Measurements from ENCODE around the gene TTC33. TPM values are rescaled to one million over a fixed set of nuclear protein-coding genes. Genes with fewer than 3 reads are reported as not detected.

The TTC33 gene
- polyA plus RNA-seq, 1 donor from 2014 or later = 73.5 TPM

DNA sequence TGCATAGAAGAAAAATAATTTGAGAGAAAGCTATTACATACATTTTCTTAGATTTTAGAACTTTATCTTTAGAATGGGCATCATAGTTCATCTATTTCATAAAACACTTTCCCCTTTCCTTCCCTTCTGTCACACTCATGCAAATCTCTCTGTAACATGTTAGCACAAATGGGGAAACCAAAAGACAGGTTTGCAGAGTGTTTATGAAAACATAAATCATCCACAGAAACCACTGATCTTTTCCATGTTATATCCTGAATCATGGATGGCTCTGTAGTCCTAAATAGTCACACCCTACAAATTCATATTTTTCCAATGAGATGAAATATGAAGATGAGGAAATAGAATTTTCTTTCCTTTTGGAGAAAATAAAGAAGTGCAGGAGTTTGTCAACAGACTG, 198.9 kb downstream of the TTC33 start:
- Histone ChIP-seq H3K36me3 (ENCODE audit: insufficient read depth, low read length) (no peaks in the 10 kb centered on the region), H3K9me3 (ENCODE audit: low read length) (peaks cover 3% of the 10 kb centered on the region), H2AFZ (ENCODE audit: low read depth, low read length) (no peak overlapping the region), H3K9me2 (ENCODE audit: insufficient read depth, low read length) (no peaks in the 10 kb centered on the region), H3K27me3 (ENCODE audit: insufficient read depth, low read depth, low read length) (no peaks in the 10 kb centered on the region), H4K20me1 (ENCODE audit: insufficient read depth) (no peaks in the 10 kb centered on the region), H3K79me2 (replicated peaks; ENCODE audit: insufficient read depth, low read length) (no peaks in the 10 kb centered on the region), H3K9ac (ENCODE audit: low read length) (no peak overlapping the region), H3K4me2 (ENCODE audit: low read length) (no peak overlapping the region), H3K4me3 (ENCODE audit: low read length) (no peak overlapping the region), H3K27ac (ENCODE audit: low read length) (no peak overlapping the region), H3F3A (ENCODE audit: insufficient read depth, low read length, poor library complexity, severe bottlenecking) (no peaks in the 10 kb centered on the region)
- no peak for TF ChIP-seq EZH2 (IDR thresholded peaks at IDR 0.05; ENCODE audit: borderline replicate concordance, insufficient read depth, low read length, poor library complexity, severe bottlenecking)
- TF ChIP-seq, protein P1, sequence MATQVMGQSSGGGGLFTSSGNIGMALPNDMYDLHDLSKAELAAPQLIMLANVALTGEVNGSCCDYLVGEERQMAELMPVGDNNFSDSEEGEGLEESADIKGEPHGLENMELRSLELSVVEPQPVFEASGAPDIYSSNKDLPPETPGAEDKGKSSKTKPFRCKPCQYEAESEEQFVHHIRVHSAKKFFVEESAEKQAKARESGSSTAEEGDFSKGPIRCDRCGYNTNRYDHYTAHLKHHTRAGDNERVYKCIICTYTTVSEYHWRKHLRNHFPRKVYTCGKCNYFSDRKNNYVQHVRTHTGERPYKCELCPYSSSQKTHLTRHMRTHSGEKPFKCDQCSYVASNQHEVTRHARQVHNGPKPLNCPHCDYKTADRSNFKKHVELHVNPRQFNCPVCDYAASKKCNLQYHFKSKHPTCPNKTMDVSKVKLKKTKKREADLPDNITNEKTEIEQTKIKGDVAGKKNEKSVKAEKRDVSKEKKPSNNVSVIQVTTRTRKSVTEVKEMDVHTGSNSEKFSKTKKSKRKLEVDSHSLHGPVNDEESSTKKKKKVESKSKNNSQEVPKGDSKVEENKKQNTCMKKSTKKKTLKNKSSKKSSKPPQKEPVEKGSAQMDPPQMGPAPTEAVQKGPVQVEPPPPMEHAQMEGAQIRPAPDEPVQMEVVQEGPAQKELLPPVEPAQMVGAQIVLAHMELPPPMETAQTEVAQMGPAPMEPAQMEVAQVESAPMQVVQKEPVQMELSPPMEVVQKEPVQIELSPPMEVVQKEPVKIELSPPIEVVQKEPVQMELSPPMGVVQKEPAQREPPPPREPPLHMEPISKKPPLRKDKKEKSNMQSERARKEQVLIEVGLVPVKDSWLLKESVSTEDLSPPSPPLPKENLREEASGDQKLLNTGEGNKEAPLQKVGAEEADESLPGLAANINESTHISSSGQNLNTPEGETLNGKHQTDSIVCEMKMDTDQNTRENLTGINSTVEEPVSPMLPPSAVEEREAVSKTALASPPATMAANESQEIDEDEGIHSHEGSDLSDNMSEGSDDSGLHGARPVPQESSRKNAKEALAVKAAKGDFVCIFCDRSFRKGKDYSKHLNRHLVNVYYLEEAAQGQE (IDR thresholded peaks at IDR 0.05; ENCODE audit: borderline replicate concordance) = no peak
- TF ChIP-seq, protein P2, sequence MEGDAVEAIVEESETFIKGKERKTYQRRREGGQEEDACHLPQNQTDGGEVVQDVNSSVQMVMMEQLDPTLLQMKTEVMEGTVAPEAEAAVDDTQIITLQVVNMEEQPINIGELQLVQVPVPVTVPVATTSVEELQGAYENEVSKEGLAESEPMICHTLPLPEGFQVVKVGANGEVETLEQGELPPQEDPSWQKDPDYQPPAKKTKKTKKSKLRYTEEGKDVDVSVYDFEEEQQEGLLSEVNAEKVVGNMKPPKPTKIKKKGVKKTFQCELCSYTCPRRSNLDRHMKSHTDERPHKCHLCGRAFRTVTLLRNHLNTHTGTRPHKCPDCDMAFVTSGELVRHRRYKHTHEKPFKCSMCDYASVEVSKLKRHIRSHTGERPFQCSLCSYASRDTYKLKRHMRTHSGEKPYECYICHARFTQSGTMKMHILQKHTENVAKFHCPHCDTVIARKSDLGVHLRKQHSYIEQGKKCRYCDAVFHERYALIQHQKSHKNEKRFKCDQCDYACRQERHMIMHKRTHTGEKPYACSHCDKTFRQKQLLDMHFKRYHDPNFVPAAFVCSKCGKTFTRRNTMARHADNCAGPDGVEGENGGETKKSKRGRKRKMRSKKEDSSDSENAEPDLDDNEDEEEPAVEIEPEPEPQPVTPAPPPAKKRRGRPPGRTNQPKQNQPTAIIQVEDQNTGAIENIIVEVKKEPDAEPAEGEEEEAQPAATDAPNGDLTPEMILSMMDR (IDR thresholded peaks at IDR 0.05; ENCODE audit: poor library complexity, severe bottlenecking) = no peak
- TF ChIP-seq SMC3 (conservative IDR thresholded peaks at IDR 0.05; ENCODE audit: poor library complexity) = no peak
- TF ChIP-seq POLR2AphosphoS5 (IDR thresholded peaks at IDR 0.05) = no peak
- TF ChIP-seq MXI1 (conservative IDR thresholded peaks at IDR 0.05; ENCODE audit: poor library complexity, severe bottlenecking) = no peak
- no peak for TF ChIP-seq TAF1 (IDR thresholded peaks at IDR 0.05; ENCODE audit: low read depth)
- TF ChIP-seq EP300 (conservative IDR thresholded peaks at IDR 0.05; ENCODE audit: poor library complexity, severe bottlenecking) = no peak
- no peak for TF ChIP-seq RAD21 (conservative IDR thresholded peaks at IDR 0.05)

DNA sequence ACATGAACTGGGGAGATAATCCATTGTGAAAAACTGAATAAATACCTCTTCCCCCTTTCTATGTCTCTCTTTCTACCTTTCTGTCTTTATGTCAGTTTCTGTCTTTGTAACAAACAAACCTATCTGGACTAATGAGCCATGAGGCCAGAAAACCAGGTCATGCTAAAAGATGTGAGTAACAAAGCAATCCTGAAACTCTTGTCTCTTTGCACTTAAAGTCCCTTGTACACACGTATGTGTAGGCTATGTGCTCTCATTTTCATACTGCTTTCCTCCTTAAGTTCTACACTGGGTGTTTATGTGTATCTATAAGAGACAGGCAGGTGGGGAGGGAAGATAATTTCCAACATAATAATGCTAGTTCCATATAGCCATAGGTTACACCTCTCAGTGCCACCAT, 199.9 kb downstream of the TTC33 start:
- H3K27ac ChIP-seq (ENCODE audit: low read length) = no peak overlapping the region
- H3K36me3 ChIP-seq (ENCODE audit: insufficient read depth, low read length) = no peaks in the 10 kb centered on the region
- H3K9ac ChIP-seq (ENCODE audit: low read length) = no peak overlapping the region
- peaks cover 3% of the 10 kb centered on the region for H3K9me3 ChIP-seq (ENCODE audit: low read length)
- no peaks in the 10 kb centered on the region for H3K9me2 ChIP-seq (ENCODE audit: insufficient read depth, low read length)
- TF ChIP-seq RAD21 (conservative IDR thresholded peaks at IDR 0.05) = no peak
- no peaks in the 10 kb centered on the region for H4K20me1 ChIP-seq (ENCODE audit: insufficient read depth)
- no peak overlapping the region for H3K4me3 ChIP-seq (ENCODE audit: low read length)
- H3K4me2 ChIP-seq (ENCODE audit: low read length) = no peak overlapping the region
- no peaks in the 10 kb centered on the region for H3K79me2 ChIP-seq (replicated peaks; ENCODE audit: insufficient read depth, low read length)
- no peaks in the 10 kb centered on the region for H3F3A ChIP-seq (ENCODE audit: insufficient read depth, low read length, poor library complexity, severe bottlenecking)
- H2AFZ ChIP-seq (ENCODE audit: low read depth, low read length) = no peak overlapping the region
- H3K27me3 ChIP-seq (ENCODE audit: insufficient read depth, low read depth, low read length) = no peaks in the 10 kb centered on the region

DNA sequence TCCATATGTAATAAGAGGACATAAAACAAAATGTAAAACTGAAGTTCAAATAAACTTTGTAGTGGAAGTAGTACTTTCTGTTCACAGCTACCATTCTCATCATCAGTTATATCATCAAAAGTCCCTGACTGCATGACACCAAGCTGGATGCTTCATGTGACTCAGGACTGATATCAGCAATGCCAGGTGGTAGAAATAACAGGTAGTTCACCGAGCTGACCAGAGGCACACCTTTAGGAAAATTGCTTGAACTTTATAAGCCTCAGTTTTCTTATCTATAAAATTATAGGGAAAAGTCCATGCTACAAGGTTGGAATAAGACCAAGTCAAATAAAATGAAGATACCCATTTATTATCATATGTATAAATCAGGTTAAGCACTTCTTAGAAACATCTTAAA, 200.9 kb downstream of the TTC33 start:
- Histone ChIP-seq H3K9me2 (ENCODE audit: insufficient read depth, low read length) (no peaks in the 10 kb centered on the region), H3K27ac (ENCODE audit: low read length) (no peak overlapping the region), H3K9me3 (ENCODE audit: low read length) (peaks cover 3% of the 10 kb centered on the region), H3K36me3 (ENCODE audit: insufficient read depth, low read length) (no peaks in the 10 kb centered on the region), H4K20me1 (ENCODE audit: insufficient read depth) (no peaks in the 10 kb centered on the region), H2AFZ (ENCODE audit: low read depth, low read length) (no peak overlapping the region), H3K4me2 (ENCODE audit: low read length) (no peak overlapping the region), H3K4me3 (ENCODE audit: low read length) (no peak overlapping the region), H3K9ac (ENCODE audit: low read length) (no peak overlapping the region), H3K79me2 (replicated peaks; ENCODE audit: insufficient read depth, low read length) (no peaks in the 10 kb centered on the region), H3K27me3 (ENCODE audit: insufficient read depth, low read depth, low read length) (no peaks in the 10 kb centered on the region), H3F3A (ENCODE audit: insufficient read depth, low read length, poor library complexity, severe bottlenecking) (no peaks in the 10 kb centered on the region)
- TF ChIP-seq RAD21 (conservative IDR thresholded peaks at IDR 0.05) (no peak), POLR2AphosphoS5 (IDR thresholded peaks at IDR 0.05) (no peak), MXI1 (conservative IDR thresholded peaks at IDR 0.05; ENCODE audit: poor library complexity, severe bottlenecking) (no peak), SMC3 (conservative IDR thresholded peaks at IDR 0.05; ENCODE audit: poor library complexity) (no peak), EP300 (conservative IDR thresholded peaks at IDR 0.05; ENCODE audit: poor library complexity, severe bottlenecking) (no peak)
- TF ChIP-seq, protein P1 (IDR thresholded peaks at IDR 0.05; ENCODE audit: borderline replicate concordance) = no peak
- TF ChIP-seq, protein P2 (IDR thresholded peaks at IDR 0.05; ENCODE audit: poor library complexity, severe bottlenecking) = no peak

Data from neural cell (in vitro differentiated cells).